HepG2 (cell line): ENCODE measurements around the gene WNT3A. TPM values are rescaled to one million over a fixed set of nuclear protein-coding genes. Genes with fewer than 3 reads are reported as not detected.

Source experiments
- ATAC-seq: fragments of 200-7000 bp; cut with Tn5 transposase; 3 replicates; pipeline ENCODE4 v1.9.1; 2020; ENCODE audit warnings: mild to moderate bottlenecking, moderate library complexity
- BruUV-seq: library from RNA; stranded (reverse); fragments of 400-500 nt; replicated peaks from 2 replicates; lab custom pipeline; 2021; lab: Mats Ljungman, UMichigan
- CTCF ChIA-PET: fragments of 300-600 bp; formaldehyde crosslinking; extraction: SDS; loops from one replicate; lab custom pipeline; 2021; ENCODE audit warnings: low total read pairs, inconsistent platforms, low intra/inter-chr PET ratio; lab: Yijun Ruan, JAX
- POLR2A ChIA-PET: fragments of 350-600 bp; sonication (Branson Sonifier 250); formaldehyde crosslinking; loops from one replicate; lab custom pipeline; 2020; ENCODE audit warnings: antibody characterized with exemption, inconsistent platforms; lab: Yijun Ruan, JAX
- DNase-seq: peaks from one replicate; pipeline ENCODE4 v3.0.0-alpha.2; 2015; ENCODE audit warnings: low spot score
- FAIRE-seq: peaks from 3 replicates; lab custom pipeline; 2011; peaks lifted over from hg19 to GRCh38; lab: Jason Lieb, UNC
- H2AFZ ChIP-seq: one replicate; pipeline ENCODE4 v1.6.1; 2011; ENCODE audit warnings: low read length, inconsistent platforms
- H3K27ac ChIP-seq: fragments of 300-600 bp; 3 replicates; pipeline ENCODE4 v1.8.0; 2011; ENCODE audit warnings: mixed run types, mild to moderate bottlenecking, mixed read lengths, low read length, inconsistent platforms; ENCODE audit not compliant: insufficient read depth; ENCODE audit errors: extremely low read length
- H3K27me3 ChIP-seq, 2 experiments: fragments of 200-600 bp in 1 of 2; 2 replicates in 1 of 2; 3 replicates in 1 of 2; pipeline versions ENCODE4 v1.6.0 to v1.8.0; 2011; ENCODE audit warnings: low read length in 2 of 2, mild to moderate bottlenecking in 2 of 2, moderate library complexity in 2 of 2, inconsistent platforms in 1 of 2; ENCODE audit not compliant: insufficient read depth in 2 of 2, control insufficient read depth in 1 of 2
- H3K36me3 ChIP-seq, 2 experiments: fragments of 200-600 bp in 1 of 2; replicated peaks in 1 of 2; 2 replicates in 1 of 2; 3 replicates in 1 of 2; pipeline versions ENCODE4 v1.5.1 to v1.8.0; 2011; ENCODE audit warnings: low read length in 2 of 2, inconsistent platforms in 1 of 2; ENCODE audit not compliant: insufficient read depth in 2 of 2, control insufficient read depth in 1 of 2
- H3K4me1 ChIP-seq: 2 replicates; pipeline ENCODE4 v1.5.1; 2012; ENCODE audit warnings: low read length, inconsistent platforms; ENCODE audit not compliant: insufficient read depth
- H3K4me2 ChIP-seq: 2 replicates; pipeline ENCODE4 v1.6.0; 2011; ENCODE audit warnings: low read depth, low read length, inconsistent platforms
- H3K4me3 ChIP-seq, 3 experiments: fragments of 200-600 bp in 1 of 3; sonication (generic), shearing (Covaris generic) in 1 of 3; replicated peaks in 1 of 3; 2 replicates each; pipeline ENCODE4 v1.5.1; 2011 to 2016; ENCODE audit warnings: low read length in 3 of 3, inconsistent platforms in 2 of 3, low read depth in 2 of 3, mild to moderate bottlenecking in 2 of 3, control low read depth in 1 of 3, mixed read lengths in 1 of 3; ENCODE audit not compliant: insufficient read depth in 1 of 3
- H3K79me2 ChIP-seq: one replicate; pipeline ENCODE4 v1.6.1; 2011; ENCODE audit warnings: low read length, inconsistent platforms; ENCODE audit not compliant: insufficient read depth
- H3K9ac ChIP-seq: 2 replicates; pipeline ENCODE4 v1.6.0; 2011; ENCODE audit warnings: mild to moderate bottlenecking, low read depth, low read length, inconsistent platforms; ENCODE audit not compliant: insufficient read depth
- H3K9me3 ChIP-seq: 2 replicates; pipeline ENCODE4 v1.5.1; 2012; ENCODE audit warnings: mild to moderate bottlenecking, low read length
- H4K20me1 ChIP-seq: 2 replicates; pipeline ENCODE4 v1.6.0; 2011; ENCODE audit warnings: inconsistent platforms, mild to moderate bottlenecking, low read length, moderate library complexity; ENCODE audit not compliant: insufficient read depth
- HNF1A ChIP-seq, 2 experiments: sonication (generic) in 1 of 2; formaldehyde crosslinking in 1 of 2; IDR thresholded peaks; 2 replicates each; pipeline versions ENCODE4 v1.4.0 to v1.6.1; 2016 to 2020; ENCODE audit warnings: borderline replicate concordance in 1 of 2, low read depth in 1 of 2, mild to moderate bottlenecking in 1 of 2, missing genetic modification reagents in 1 of 2
- ZNF24 ChIP-seq: fragments of 450-650 bp; IDR thresholded peaks from 2 replicates; pipeline ENCODE4 v1.6.1; 2017; ENCODE audit warnings: antibody characterized with exemption, mild to moderate bottlenecking
- WGBS: methylation state at CpG from one replicate; pipeline ENCODE4 v1.1.6; 2017; ENCODE audit warnings: low lambda C conversion rate; 5-methylcytosine and 5-hydroxymethylcytosine counted together
- in situ Hi-C: cut with HindIII; loops from 2 replicates; pipeline ENCODE4 v1.10.0; 2017; ENCODE audit warnings: low pct_unique_long_range_greater_than_20kb; ENCODE audit not compliant: extremely low pct_ligation_motif_present
- intact Hi-C: fragments of 100-400 bp; cut with micrococcal nuclease; formaldehyde crosslinking; loops from one replicate; pipeline ENCODE4 v1.10.0; 2022; ENCODE audit not compliant: unreplicated experiment
- polyA plus RNA-seq, 8 experiments: library from polyadenylated mRNA; depleted of rRNA in 3 of 8; stranded (reverse) in 7 of 8; unstranded in 1 of 8; fragments of >200 nt; fragmentation: Illumina TruSeq in 4 of 8; extraction: Trizol in 4 of 8; gene quantifications; 2 replicates each; pipeline versions ENCODE4 v1.2.1 to v1.2.3, GENCODE V29; 2011 to 2016; ENCODE audit warnings: low read depth in 4 of 8, missing spikeins in 1 of 8, mixed read lengths in 1 of 8; ENCODE audit not compliant: insufficient read depth in 1 of 8
- total RNA-seq, 5 experiments: library from RNA; depleted of rRNA; stranded (reverse); fragments of >200 nt; fragmentation: Illumina TruSeq; extraction: Trizol; gene quantifications; 2 replicates each; pipeline ENCODE4 v1.2.3, GENCODE V29; 2016; ENCODE audit warnings: low read depth in 1 of 5
- TF ChIP-seq, protein P1 (sequence below): sonication (generic); formaldehyde crosslinking; IDR thresholded peaks from 2 replicates; pipeline ENCODE4 v1.4.0; 2020; ENCODE audit warnings: missing genetic modification reagents

WNT3A gene
- total and polyA plus RNA-seq, 2 of the 13 experiments (the other 11 are each of a cell fraction or from before 2014, with no cell fraction given) = not detected

- Histone ChIP-seq H3K9me3 (no peaks in the 10 kb centered on the region), H3K9ac (no peak overlapping the region), H3K27me3 (no peaks in the 10 kb centered on the region; a peak in 1 of 5 replicates), H3K27ac (no peak overlapping the region), H3K4me2 (no peak overlapping the region), H3K79me2 (no peaks in the 10 kb centered on the region), H2AFZ (no peak overlapping the region), H3K4me1 (no peaks in the 10 kb centered on the region), H3K36me3 (no peaks in the 10 kb centered on the region), H3K4me3 (no peak overlapping the region), H4K20me1 (no peaks in the 10 kb centered on the region)
- TF ChIP-seq HNF1A (IDR thresholded peaks at IDR 0.05; ENCODE audit: low read depth) = no peak
- no peak for TF ChIP-seq HNF1A (CRISPR knock-in tag; IDR thresholded peaks at IDR 0.05; ENCODE audit: borderline replicate concordance)
- TF ChIP-seq, protein P1, sequence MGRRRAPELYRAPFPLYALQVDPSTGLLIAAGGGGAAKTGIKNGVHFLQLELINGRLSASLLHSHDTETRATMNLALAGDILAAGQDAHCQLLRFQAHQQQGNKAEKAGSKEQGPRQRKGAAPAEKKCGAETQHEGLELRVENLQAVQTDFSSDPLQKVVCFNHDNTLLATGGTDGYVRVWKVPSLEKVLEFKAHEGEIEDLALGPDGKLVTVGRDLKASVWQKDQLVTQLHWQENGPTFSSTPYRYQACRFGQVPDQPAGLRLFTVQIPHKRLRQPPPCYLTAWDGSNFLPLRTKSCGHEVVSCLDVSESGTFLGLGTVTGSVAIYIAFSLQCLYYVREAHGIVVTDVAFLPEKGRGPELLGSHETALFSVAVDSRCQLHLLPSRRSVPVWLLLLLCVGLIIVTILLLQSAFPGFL (CRISPR knock-in tag) = no peak
- no peak for TF ChIP-seq ZNF24
- 60% methylated on average over 8 of the region's 10 CpGs for WGBS
- CTCF ChIA-PET = no interaction called here
- intact Hi-C loops (no loop called here), in situ Hi-C loops (no loop called here)
- no TSS peak for BruUV-seq
- DNase-seq (no peak), FAIRE-seq (no peak), ATAC-seq (no peak)
- POLR2A ChIA-PET = no interaction called here
Observed at GRCh38 chr1:228029281-228029680, 22.5 kb downstream of the WNT3A start.
